SU-DHL-6 (cell line): Measurements from ENCODE around the gene ATP6V1G2.
"Not testable (repeated sequence)": the region's sequence is repeated elsewhere in the genome, so short reads cannot be mapped to it uniquely, and the experiment has no call there.

ENCODE experiments used
- CTCF ChIP-seq: fragments of 200-600 bp; sonication (generic); IDR thresholded peaks from one replicate; pipeline ENCODE4 v1.5.1; 2017; ENCODE audit warnings: antibody characterized with exemption, mild to moderate bottlenecking, low read length, moderate library complexity; ENCODE audit not compliant: insufficient read depth, poor library complexity, severe bottlenecking
- EZH2phosphoT487 ChIP-seq: fragments of 200-600 bp; sonication (generic), shearing (Covaris generic); conservative IDR thresholded peaks from 2 replicates; pipeline ENCODE4 v1.6.1; 2018; ENCODE audit warnings: mild to moderate bottlenecking, antibody characterized with exemption, low read length, moderate library complexity, mixed read lengths

- not testable (repeated sequence) for TF ChIP-seq CTCF, EZH2phosphoT487
These were observed 46.8 kb downstream of the ATP6V1G2 start for GRCh38 chr6:31499648-31500047.
